ENCODE results near the gene COL5A2.
A peak's percentile ranks its signal among the peaks of the same experiment; 100 is the strongest.

- TF ChIP-seq CTCF (IDR thresholded peaks at IDR 0.05; ENCODE audit: borderline replicate concordance, extremely low read depth, low read length, poor library complexity, severe bottlenecking) (peak; percentile 38), EZH2 (IDR thresholded peaks at IDR 0.05; ENCODE audit: borderline replicate concordance, low read depth, low read length, severe bottlenecking) (no peak)
Measured at GRCh38 chr2:189024901-189025618, 154.5 kb downstream of the COL5A2 start.

Data from DND-41 (cell line).